Progenitor cell of endocrine pancreas (in vitro differentiated cells): Measurements from ENCODE around the gene DBH. TPM values are rescaled to one million over a fixed set of nuclear protein-coding genes. Genes with fewer than 3 reads are reported as not detected.

Experiments
- DNase-seq: peaks from one replicate; pipeline ENCODE4 v3.0.0; 2021; ENCODE audit warnings: low spot score; ENCODE audit not compliant: unreplicated experiment
- H3K27ac Mint-ChIP-seq: 2 replicates; pipeline ENCODE4 v1.8.0; 2021; ENCODE audit warnings: mild to moderate bottlenecking, moderate library complexity, mixed read lengths
- H3K27me3 Mint-ChIP-seq: 2 replicates; pipeline ENCODE4 v1.8.0; 2021; ENCODE audit warnings: mixed read lengths
- H3K36me3 Mint-ChIP-seq: 2 replicates; pipeline ENCODE4 v1.8.0; 2022; ENCODE audit warnings: mixed read lengths; ENCODE audit not compliant: insufficient read depth
- H3K4me1 Mint-ChIP-seq: 2 replicates; pipeline ENCODE4 v1.8.0; 2021; ENCODE audit warnings: low read depth, mixed read lengths
- H3K4me3 Mint-ChIP-seq: 2 replicates; pipeline ENCODE4 v1.8.0; 2021; ENCODE audit warnings: low read depth, mild to moderate bottlenecking, moderate library complexity, mixed read lengths
- H3K9me3 Mint-ChIP-seq: 2 replicates; pipeline ENCODE4 v1.8.0; 2021; ENCODE audit warnings: low read depth, mixed read lengths
- total RNA-seq: library from RNA; stranded (reverse); gene quantifications from 2 replicates; pipeline ENCODE4 v1.2.1, GENCODE V29; 2021
- TF ChIP-seq, protein P1 (sequence below): fragments of 200-600 bp; sonication (generic); IDR thresholded peaks from one replicate; pipeline ENCODE4 v1.5.0; 2021; ENCODE audit warnings: antibody characterized with exemption, mild to moderate bottlenecking; ENCODE audit not compliant: unreplicated experiment

Gene DBH
- total RNA-seq, 1 donor from 2014 or later = not detected

DNA sequence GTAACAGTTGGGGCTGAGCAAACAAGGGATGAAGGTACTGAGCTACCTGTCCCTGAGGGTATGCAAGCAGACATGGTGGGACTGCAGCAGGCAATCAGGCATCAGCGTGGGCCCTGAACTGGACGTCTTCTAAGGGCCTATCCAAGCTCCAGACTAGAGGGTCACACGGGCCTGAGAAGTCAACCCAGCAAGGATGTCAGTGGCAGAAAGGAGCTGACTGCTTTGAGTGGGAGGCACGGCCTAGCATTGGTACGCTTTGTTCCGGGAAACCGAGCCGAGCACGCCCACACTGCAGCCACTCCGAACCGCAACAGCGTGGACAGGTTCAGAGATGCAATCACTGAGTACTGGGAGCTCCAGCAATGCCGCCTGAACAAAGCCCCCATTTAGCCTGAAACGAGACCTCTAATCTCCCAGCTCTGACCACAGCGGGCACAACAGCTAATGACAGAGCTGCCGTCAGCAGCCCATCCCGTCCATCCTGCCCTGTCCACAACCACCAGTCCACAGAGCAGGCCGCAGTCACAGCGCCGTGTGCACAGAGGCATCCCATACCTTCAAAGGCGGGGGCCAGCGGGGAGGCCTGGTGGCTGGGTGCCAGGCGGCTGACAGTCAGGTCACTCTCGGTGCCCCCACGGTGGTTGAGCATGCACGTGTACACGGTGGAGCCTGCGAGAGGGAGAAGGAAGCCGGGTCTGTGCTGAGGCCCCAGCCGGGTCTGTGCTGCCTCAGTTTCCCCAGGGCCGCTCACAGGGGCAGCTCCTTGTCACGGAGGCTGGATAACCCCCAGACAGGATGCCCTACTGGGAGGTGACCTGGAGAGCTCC, 57.8 kb downstream of the DBH start:
- H3K4me3 Mint-ChIP-seq = no peak overlapping the region
- H3K27ac Mint-ChIP-seq = no peak overlapping the region
- H3K36me3 Mint-ChIP-seq = no peaks in the 10 kb centered on the region
- H3K27me3 Mint-ChIP-seq = peaks cover 7% of the 10 kb centered on the region
- H3K4me1 Mint-ChIP-seq = peaks cover 21% of the 10 kb centered on the region
- TF ChIP-seq, protein P1, sequence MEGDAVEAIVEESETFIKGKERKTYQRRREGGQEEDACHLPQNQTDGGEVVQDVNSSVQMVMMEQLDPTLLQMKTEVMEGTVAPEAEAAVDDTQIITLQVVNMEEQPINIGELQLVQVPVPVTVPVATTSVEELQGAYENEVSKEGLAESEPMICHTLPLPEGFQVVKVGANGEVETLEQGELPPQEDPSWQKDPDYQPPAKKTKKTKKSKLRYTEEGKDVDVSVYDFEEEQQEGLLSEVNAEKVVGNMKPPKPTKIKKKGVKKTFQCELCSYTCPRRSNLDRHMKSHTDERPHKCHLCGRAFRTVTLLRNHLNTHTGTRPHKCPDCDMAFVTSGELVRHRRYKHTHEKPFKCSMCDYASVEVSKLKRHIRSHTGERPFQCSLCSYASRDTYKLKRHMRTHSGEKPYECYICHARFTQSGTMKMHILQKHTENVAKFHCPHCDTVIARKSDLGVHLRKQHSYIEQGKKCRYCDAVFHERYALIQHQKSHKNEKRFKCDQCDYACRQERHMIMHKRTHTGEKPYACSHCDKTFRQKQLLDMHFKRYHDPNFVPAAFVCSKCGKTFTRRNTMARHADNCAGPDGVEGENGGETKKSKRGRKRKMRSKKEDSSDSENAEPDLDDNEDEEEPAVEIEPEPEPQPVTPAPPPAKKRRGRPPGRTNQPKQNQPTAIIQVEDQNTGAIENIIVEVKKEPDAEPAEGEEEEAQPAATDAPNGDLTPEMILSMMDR = no peak
- no peaks in the 10 kb centered on the region for H3K9me3 Mint-ChIP-seq
- no peak for DNase-seq

DNA sequence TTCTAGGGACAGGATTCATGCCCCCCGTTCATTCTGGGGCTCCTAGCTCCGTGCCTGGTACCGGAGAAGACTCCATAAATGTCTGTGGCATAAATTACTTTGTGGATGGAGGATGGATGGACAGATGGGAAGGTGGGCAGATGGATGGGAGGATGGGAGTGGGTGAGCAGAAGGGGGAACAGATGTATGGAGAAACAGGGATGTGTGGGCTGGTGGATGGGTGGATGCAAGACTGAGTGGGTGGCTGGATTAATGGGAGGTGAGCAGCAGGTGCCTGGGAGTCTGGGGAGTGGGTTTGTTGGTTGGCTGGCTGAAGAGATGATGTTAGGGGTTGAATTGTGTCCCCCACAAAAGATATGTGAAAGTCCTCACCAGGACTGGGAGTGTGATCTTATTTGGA, 58.5 kb downstream of the DBH start:
- Mint-ChIP-seq H3K4me3 (no peak overlapping the region), H3K9me3 (no peaks in the 10 kb centered on the region), H3K4me1 (peaks cover 19% of the 10 kb centered on the region), H3K27me3 (peaks cover 7% of the 10 kb centered on the region), H3K27ac (peak overlapping the region; percentile 1), H3K36me3 (no peaks in the 10 kb centered on the region)
- TF ChIP-seq, protein P1 = no peak
- no peak for DNase-seq

DNA sequence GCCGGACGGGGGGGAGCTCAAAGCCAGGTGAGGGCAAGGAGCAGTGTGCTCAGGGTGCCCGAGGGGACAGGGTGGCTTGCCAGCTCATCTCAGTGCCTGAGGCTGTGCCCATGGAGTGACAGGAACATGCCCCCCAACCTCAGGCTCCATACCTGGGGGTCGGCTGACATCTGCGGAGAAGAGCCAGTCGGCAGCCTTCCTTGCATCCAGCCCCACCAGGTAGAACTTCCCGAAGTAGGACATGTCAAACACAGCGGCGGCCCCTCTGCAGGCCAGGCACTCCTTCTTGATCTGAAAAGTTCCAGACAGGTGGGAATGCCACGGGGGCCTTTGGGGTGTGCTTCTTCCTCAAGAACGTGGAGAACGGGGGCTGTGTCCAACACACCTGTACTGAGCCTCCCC, 59.9 kb downstream of the DBH start:
- Mint-ChIP-seq H3K4me3 (no peak overlapping the region), H3K9me3 (no peaks in the 10 kb centered on the region), H3K4me1 (peaks cover 9% of the 10 kb centered on the region), H3K27me3 (peaks cover 11% of the 10 kb centered on the region), H3K36me3 (no peaks in the 10 kb centered on the region), H3K27ac (no peak overlapping the region)
- TF ChIP-seq, protein P1 = no peak
- no peak for DNase-seq

DNA sequence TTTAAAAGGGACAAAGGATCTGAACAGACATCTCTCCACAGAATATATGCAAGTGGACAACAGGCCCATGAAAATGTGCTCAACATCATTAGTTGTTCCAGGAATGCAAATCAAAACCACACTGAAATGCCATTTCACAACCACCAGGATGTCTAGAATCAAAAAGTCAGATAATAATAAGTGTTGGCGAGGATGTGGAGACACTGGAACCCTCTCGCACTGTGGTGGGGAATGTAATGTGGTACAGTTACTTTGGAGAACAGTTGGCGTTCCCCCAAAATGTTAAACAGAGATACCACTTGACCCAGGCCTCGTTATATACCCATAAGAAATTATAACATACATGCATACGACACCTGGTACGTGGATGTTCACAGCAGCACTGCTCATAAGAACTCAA, 63.4 kb downstream of the DBH start:
- H3K27me3 Mint-ChIP-seq = peaks cover 13% of the 10 kb centered on the region
- no peak for DNase-seq
- no peak overlapping the region for H3K4me3 Mint-ChIP-seq
- TF ChIP-seq, protein P1 = no peak
- no peaks in the 10 kb centered on the region for H3K36me3 Mint-ChIP-seq
- H3K27ac Mint-ChIP-seq = no peak overlapping the region
- H3K4me1 Mint-ChIP-seq = no peaks in the 10 kb centered on the region
- no peaks in the 10 kb centered on the region for H3K9me3 Mint-ChIP-seq

DNA sequence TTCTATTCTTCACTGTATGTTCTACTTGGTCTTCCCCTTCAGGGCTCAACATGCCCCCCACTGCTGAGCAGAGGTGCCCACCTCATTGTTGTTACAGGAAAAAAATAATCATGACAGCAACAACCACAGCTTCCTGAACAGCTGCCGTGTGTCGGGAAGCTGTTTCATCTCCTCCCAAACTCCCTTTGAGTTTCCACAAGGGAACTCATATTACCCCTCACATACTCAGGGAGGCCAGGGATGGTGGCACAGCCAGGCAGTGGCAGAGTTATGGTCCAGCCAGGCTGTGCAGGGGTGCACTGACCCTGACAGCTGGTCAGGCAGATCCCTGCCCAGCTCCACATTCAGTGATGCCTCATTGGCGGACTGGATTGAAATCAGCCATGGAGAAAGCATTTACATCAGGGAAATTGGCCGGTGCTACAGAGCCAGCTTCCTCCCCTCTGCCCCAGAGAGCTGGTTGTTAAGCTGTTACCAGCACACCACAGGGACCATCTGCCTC, 64.7 kb downstream of the DBH start:
- DNase-seq = no peak
- no peaks in the 10 kb centered on the region for H3K4me1 Mint-ChIP-seq
- peaks cover 14% of the 10 kb centered on the region for H3K27me3 Mint-ChIP-seq
- no peaks in the 10 kb centered on the region for H3K9me3 Mint-ChIP-seq
- no peak overlapping the region for H3K4me3 Mint-ChIP-seq
- TF ChIP-seq, protein P1 = no peak
- H3K36me3 Mint-ChIP-seq = no peaks in the 10 kb centered on the region
- H3K27ac Mint-ChIP-seq = no peak overlapping the region
